ENCODE measurements around the gene CALHM5.

- TF ChIP-seq CTCF (IDR thresholded peaks at IDR 0.05) (no peak), POLR2AphosphoS5 (IDR thresholded peaks at IDR 0.05) (no peak)
Measured at GRCh38 chr6:116562019-116562403, 50.6 kb downstream of the CALHM5 start.
